Thyroid gland (tissue), 4 donors: ENCODE results near the gene TSGA10IP. TPM values are rescaled to one million over a fixed set of nuclear protein-coding genes. Genes with fewer than 3 reads are reported as not detected.

Source experiments
- DNase-seq, 2 donors: peaks; one replicate each; pipeline ENCODE4 v3.0.0-alpha.2; 2019
- H3K27ac ChIP-seq, 3 donors: fragments of 200-600 bp; sonication (generic); 1 replicate in 2 of 3; 2 replicates in 1 of 3; pipeline ENCODE4 v1.5.1; 2016 to 2019; ENCODE audit warnings: mild to moderate bottlenecking in 1 of 3, moderate library complexity in 1 of 3
- H3K27me3 ChIP-seq: fragments of 200-600 bp; sonication (generic); one replicate; pipeline ENCODE4 v1.5.1; 2019
- H3K36me3 ChIP-seq, 2 donors: fragments of 200-600 bp; sonication (generic); one replicate each; pipeline ENCODE4 v1.5.1; 2016 to 2019
- H3K4me1 ChIP-seq, 2 donors: fragments of 200-600 bp; sonication (generic); one replicate each; pipeline ENCODE4 v1.5.1; 2017 to 2019
- H3K4me3 ChIP-seq, 3 donors: fragments of 200-600 bp; sonication (generic); replicated peaks in 1 of 3; 1 replicate in 2 of 3; 2 replicates in 1 of 3; pipeline ENCODE4 v1.5.1; 2016; ENCODE audit warnings: mild to moderate bottlenecking in 1 of 3
- H3K9me3 ChIP-seq: fragments of 200-600 bp; sonication (generic); one replicate; pipeline ENCODE4 v1.5.1; 2017
- POLR2A ChIP-seq, 2 donors: fragments of 450-650 bp; IDR thresholded peaks; one replicate each; pipeline ENCODE4 v1.6.1; 2017; ENCODE audit warnings: antibody characterized with exemption in 2 of 2, mild to moderate bottlenecking in 2 of 2, moderate library complexity in 1 of 2
- WGBS, 2 donors: methylation state at CpG; one replicate each; pipeline ENCODE4 v1.1.5; 2017; 5-methylcytosine and 5-hydroxymethylcytosine counted together
- intact Hi-C: fragments of 100-400 bp; cut with DNase I; formaldehyde crosslinking; loops from one replicate; pipeline ENCODE4 v1.15.1; 2023
- total RNA-seq, 4 donors: library from RNA; depleted of rRNA; stranded (reverse); fragments of >200 nt; gene quantifications; one replicate each; pipeline ENCODE4 v1.2.3, GENCODE V29; 2016
- TF ChIP-seq, protein P1 (sequence below), 6 experiments: fragments of 200-600 bp in 3 of 6; fragments of 450-650 bp in 3 of 6; sonication (generic) in 3 of 6; IDR thresholded peaks; one replicate each; pipeline ENCODE4 v1.5.1; 2016 to 2019; ENCODE audit warnings: antibody characterized with exemption in 6 of 6, mild to moderate bottlenecking in 2 of 6, inconsistent platforms in 1 of 6, moderate library complexity in 1 of 6

Gene TSGA10IP
- under 1 TPM in 1 of 4 donors, not detected in 3; 0.33 TPM for total RNA-seq

GRCh38 chr11:65945430-65945911 lies at the start of gene TSGA10IP:
Gene TSGA10IP, plus strand, starts transcription at chr11:65945480. Its CDS starts 196 bp downstream, at chr11:65945676.
- 59 to 70% methylated on average over 11 to 13 of the region's 13 CpGs for WGBS, 2 donors
- intact Hi-C loops, result no loop called here
- Histone ChIP-seq H3K4me1 (peaks cover 20 to 34% of the 10 kb centered on the region in 2 donors), H3K36me3 (no peaks in the 10 kb centered on the region), H3K27me3 (no peaks in the 10 kb centered on the region), H3K9me3 (no peaks in the 10 kb centered on the region), H3K4me3 (no peak within 1 kb of the TSS), H3K27ac (peak within 1 kb of the TSS; percentile 46 to 67 (median 48))
- DNase-seq, result peak in 1 of 2 donors; percentile 20
- no peak for TF ChIP-seq POLR2A (IDR thresholded peaks at IDR 0.05)
- TF ChIP-seq, protein P1, sequence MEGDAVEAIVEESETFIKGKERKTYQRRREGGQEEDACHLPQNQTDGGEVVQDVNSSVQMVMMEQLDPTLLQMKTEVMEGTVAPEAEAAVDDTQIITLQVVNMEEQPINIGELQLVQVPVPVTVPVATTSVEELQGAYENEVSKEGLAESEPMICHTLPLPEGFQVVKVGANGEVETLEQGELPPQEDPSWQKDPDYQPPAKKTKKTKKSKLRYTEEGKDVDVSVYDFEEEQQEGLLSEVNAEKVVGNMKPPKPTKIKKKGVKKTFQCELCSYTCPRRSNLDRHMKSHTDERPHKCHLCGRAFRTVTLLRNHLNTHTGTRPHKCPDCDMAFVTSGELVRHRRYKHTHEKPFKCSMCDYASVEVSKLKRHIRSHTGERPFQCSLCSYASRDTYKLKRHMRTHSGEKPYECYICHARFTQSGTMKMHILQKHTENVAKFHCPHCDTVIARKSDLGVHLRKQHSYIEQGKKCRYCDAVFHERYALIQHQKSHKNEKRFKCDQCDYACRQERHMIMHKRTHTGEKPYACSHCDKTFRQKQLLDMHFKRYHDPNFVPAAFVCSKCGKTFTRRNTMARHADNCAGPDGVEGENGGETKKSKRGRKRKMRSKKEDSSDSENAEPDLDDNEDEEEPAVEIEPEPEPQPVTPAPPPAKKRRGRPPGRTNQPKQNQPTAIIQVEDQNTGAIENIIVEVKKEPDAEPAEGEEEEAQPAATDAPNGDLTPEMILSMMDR (IDR thresholded peaks at IDR 0.05), result no peak

- H3K36me3 ChIP-seq, result no peaks in the 10 kb centered on the region
- H3K4me1 ChIP-seq, result peaks cover 22 to 43% of the 10 kb centered on the region in 2 donors
- 94% methylated on average over 5 of the region's 5 CpGs for WGBS, 2 donors
- H3K4me3 ChIP-seq, result no peak overlapping the region
- H3K27ac ChIP-seq, result no peak overlapping the region
- DNase-seq, result no peak
- TF ChIP-seq, protein P1 (IDR thresholded peaks at IDR 0.05), result no peak
- no peak for TF ChIP-seq POLR2A (IDR thresholded peaks at IDR 0.05)
- peaks cover 9% of the 10 kb centered on the region for H3K27me3 ChIP-seq
- intact Hi-C loops, result no loop called here
- H3K9me3 ChIP-seq, result no peaks in the 10 kb centered on the region
Measured at GRCh38 chr11:65895482-65895981, 49.7 kb upstream of the TSGA10IP start.

DNA sequence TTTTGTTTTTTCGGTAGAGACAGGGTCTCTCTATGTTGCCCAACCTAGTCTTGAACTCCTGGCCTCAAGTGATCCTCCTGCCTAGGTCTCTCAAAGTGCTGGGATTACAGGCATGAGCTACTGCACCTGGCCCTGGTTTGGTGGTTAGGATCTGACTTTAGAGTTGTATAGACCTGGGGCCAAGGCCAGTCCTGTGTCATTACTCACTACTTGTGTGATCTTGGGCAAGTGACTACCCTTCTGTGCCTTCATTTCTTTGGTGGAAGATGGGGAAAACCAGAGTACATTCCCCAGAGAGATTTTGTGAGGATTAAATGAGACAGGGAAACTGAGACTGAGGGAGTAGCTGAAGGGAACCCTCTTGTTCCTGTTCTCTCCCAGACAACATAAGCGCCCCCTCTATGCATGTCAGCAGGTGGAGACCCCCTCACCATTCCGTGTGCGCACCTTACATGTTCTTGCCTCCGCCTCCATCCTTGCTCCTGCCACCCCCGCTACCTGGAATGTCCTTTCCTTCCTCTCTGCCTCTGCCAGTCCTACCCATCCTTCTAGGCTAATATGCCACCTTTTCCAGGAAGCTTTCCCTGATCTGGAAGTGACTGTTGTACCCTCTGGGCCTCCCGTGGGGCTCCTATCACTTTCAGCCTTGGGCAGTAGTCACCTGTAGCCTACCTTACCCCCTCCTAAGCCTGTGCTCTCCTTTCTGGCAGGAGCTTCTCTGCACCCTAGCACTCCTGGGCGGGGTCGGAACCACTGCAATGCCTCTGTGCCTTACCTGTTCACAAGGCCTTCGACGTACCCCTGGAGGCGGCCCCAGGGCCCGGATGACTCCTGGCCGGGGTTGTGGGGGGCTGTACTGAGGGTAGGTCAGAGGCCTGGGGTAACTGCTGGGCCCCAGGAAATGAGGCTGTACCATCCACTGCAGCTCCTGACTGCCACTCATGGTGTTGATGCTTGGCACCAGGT lies 49.0 kb upstream of the TSGA10IP start:
- no peaks in the 10 kb centered on the region for H3K36me3 ChIP-seq
- DNase-seq, result no peak
- peaks cover 9% of the 10 kb centered on the region for H3K27me3 ChIP-seq
- no peaks in the 10 kb centered on the region for H3K9me3 ChIP-seq
- no peak for TF ChIP-seq POLR2A (IDR thresholded peaks at IDR 0.05)
- TF ChIP-seq, protein P1 (IDR thresholded peaks at IDR 0.05), result no peak
- peaks cover 21 to 39% of the 10 kb centered on the region in 2 donors for H3K4me1 ChIP-seq
- no peak overlapping the region for H3K27ac ChIP-seq
- no peak overlapping the region for H3K4me3 ChIP-seq
- 91 to 93% methylated on average over 14 of the region's 14 CpGs for WGBS, 2 donors
- intact Hi-C loops, result no loop called here

GRCh38 chr11:65897020-65897471 lies 48.2 kb upstream of the TSGA10IP start:
- WGBS, 2 donors, result 92 to 93% methylated on average over 4 of the region's 4 CpGs
- Histone ChIP-seq H3K9me3 (no peaks in the 10 kb centered on the region), H3K27me3 (peaks cover 9% of the 10 kb centered on the region), H3K4me1 (peaks cover 15 to 32% of the 10 kb centered on the region in 2 donors), H3K27ac (no peak overlapping the region), H3K4me3 (no peak overlapping the region), H3K36me3 (no peaks in the 10 kb centered on the region)
- TF ChIP-seq, protein P1 (IDR thresholded peaks at IDR 0.05), result no peak
- TF ChIP-seq POLR2A (IDR thresholded peaks at IDR 0.05), result no peak
- no peak for DNase-seq
- intact Hi-C loops, result no loop called here
